Natural killer cell (primary cell): ENCODE measurements around the gene IQSEC2. TPM values are rescaled to one million over a fixed set of nuclear protein-coding genes. Genes with fewer than 3 reads are reported as not detected.

Experiments used
- ATAC-seq, 3 donors: fragments of 150-1000 bp in 2 of 3; fragments of 200-7000 bp in 1 of 3; cut with Tn5 transposase; 1 replicate in 1 of 3; 2 replicates in 2 of 3; pipeline ENCODE4 v1.10.0; 2021; ENCODE audit warnings: mild to moderate bottlenecking in 2 of 3, moderate library complexity in 2 of 3
- DNase-seq, 2 donors: peaks; one replicate each; pipeline versions ENCODE4 v3.0.0 to v3.0.0-alpha.2; 2013 to 2021; ENCODE audit warnings: mixed read lengths in 1 of 2
- H3K27ac ChIP-seq: one replicate; pipeline ENCODE4 v1.5.1; 2013; ENCODE audit warnings: mild to moderate bottlenecking, low read length
- H3K27me3 ChIP-seq: one replicate; pipeline ENCODE4 v1.6.1; 2013; ENCODE audit warnings: low read length; ENCODE audit not compliant: control insufficient read depth, insufficient read depth
- H3K36me3 ChIP-seq: one replicate; pipeline ENCODE4 v1.6.1; 2013; ENCODE audit warnings: low read length; ENCODE audit not compliant: control insufficient read depth, insufficient read depth
- H3K4me1 ChIP-seq: one replicate; pipeline ENCODE4 v1.6.1; 2013; ENCODE audit warnings: low read length; ENCODE audit not compliant: control insufficient read depth, insufficient read depth
- H3K4me3 ChIP-seq: one replicate; pipeline ENCODE4 v1.5.1; 2013; ENCODE audit warnings: low read length
- H3K9me3 ChIP-seq: one replicate; pipeline ENCODE4 v1.6.1; 2013; ENCODE audit warnings: low read length; ENCODE audit not compliant: control insufficient read depth, insufficient read depth
- H3K27ac Mint-ChIP-seq, 2 donors: one replicate each; pipeline ENCODE4 v1.8.0; 2022; ENCODE audit warnings: mild to moderate bottlenecking in 2 of 2, mixed read lengths in 2 of 2, moderate library complexity in 1 of 2
- H3K27me3 Mint-ChIP-seq, 2 donors: one replicate each; pipeline ENCODE4 v1.8.0; 2022; ENCODE audit warnings: low read depth in 2 of 2, mixed read lengths in 2 of 2
- H3K36me3 Mint-ChIP-seq: one replicate; pipeline ENCODE4 v1.8.0; 2022; ENCODE audit warnings: mixed read lengths
- H3K4me1 Mint-ChIP-seq, 2 donors: one replicate each; pipeline ENCODE4 v1.8.0; 2022; ENCODE audit warnings: mixed read lengths in 2 of 2
- H3K4me3 Mint-ChIP-seq: one replicate; pipeline ENCODE4 v1.8.0; 2022; ENCODE audit warnings: mild to moderate bottlenecking, moderate library complexity, mixed read lengths
- H3K9me3 Mint-ChIP-seq, 2 donors: one replicate each; pipeline ENCODE4 v1.8.0; 2022; ENCODE audit warnings: mixed read lengths in 2 of 2
- CTCF ChIP-seq: fragments of 200-600 bp; IDR thresholded peaks from one replicate; pipeline ENCODE4 v1.8.0; 2022; ENCODE audit warnings: antibody characterized with exemption
- WGBS: methylation state at CpG from one replicate; pipeline ENCODE4 v1.1.7; 2013; ENCODE audit warnings: missing lambda C conversion rate; ENCODE audit not compliant: insufficient coverage; 5-methylcytosine and 5-hydroxymethylcytosine counted together
- intact Hi-C: fragments of 100-400 bp; cut with micrococcal nuclease; formaldehyde crosslinking; loops from one replicate; pipeline ENCODE4 v1.14.2; 2022
- total RNA-seq, 4 donors: library from RNA; stranded (reverse); fragments of 120-200 nt in 1 of 4; gene quantifications; one replicate each; pipeline versions ENCODE4 v1.2.3 to v1.2.4, GENCODE V29; 2013 to 2022

Gene IQSEC2
- total RNA-seq, 3 donors from 2014 or later (not counting 1 experiment from before 2014, with no cell fraction given) = 3.5 to 3.9 (median 3.7) TPM

GRCh38 chrX:53257670-53258423 lies 23.5 kb downstream of the IQSEC2 start:
- Histone ChIP-seq H3K4me3 (no peak overlapping the region), H3K27me3 (no peaks in the 10 kb centered on the region), H3K27ac (no peak overlapping the region), H3K4me1 (peaks cover 11% of the 10 kb centered on the region), H3K36me3 (no peaks in the 10 kb centered on the region), H3K9me3 (no peaks in the 10 kb centered on the region)
- Mint-ChIP-seq H3K27ac (no peak overlapping the region), H3K4me3 (no peak overlapping the region), H3K36me3 (no peaks in the 10 kb centered on the region), H3K9me3 (no peaks in the 10 kb centered on the region), H3K27me3 (peaks cover 5 to 25% of the 10 kb centered on the region in 2 donors), H3K4me1 (peaks cover 13 to 16% of the 10 kb centered on the region in 2 donors)
- TF ChIP-seq CTCF = no peak
- DNase-seq (no peak), ATAC-seq (no peak)
- intact Hi-C loops = no loop called here
- WGBS = 95% methylated on average over 5 of the region's 6 CpGs

GRCh38 chrX:53257166-53257565 lies 24.2 kb downstream of the IQSEC2 start:
- H3K9me3 ChIP-seq = no peaks in the 10 kb centered on the region
- peaks cover 9% of the 10 kb centered on the region in 2 donors for H3K4me1 Mint-ChIP-seq
- no peak overlapping the region for H3K4me3 ChIP-seq
- H3K4me1 ChIP-seq = peaks cover 4% of the 10 kb centered on the region
- no peaks in the 10 kb centered on the region for H3K9me3 Mint-ChIP-seq
- no peak for DNase-seq
- 85% methylated on average over 13 of the region's 13 CpGs for WGBS
- no peak overlapping the region for H3K27ac Mint-ChIP-seq
- H3K27ac ChIP-seq = no peak overlapping the region
- H3K4me3 Mint-ChIP-seq = no peak overlapping the region
- H3K36me3 ChIP-seq = no peaks in the 10 kb centered on the region
- no peaks in the 10 kb centered on the region for H3K36me3 Mint-ChIP-seq
- intact Hi-C loops = no loop called here
- no peak for ATAC-seq
- TF ChIP-seq CTCF = no peak
- H3K27me3 ChIP-seq = no peaks in the 10 kb centered on the region
- peaks cover 3 to 26% of the 10 kb centered on the region in 2 donors for H3K27me3 Mint-ChIP-seq

- H3K4me3 Mint-ChIP-seq = no peak overlapping the region
- Histone ChIP-seq H3K4me3 (no peak overlapping the region), H3K4me1 (no peaks in the 10 kb centered on the region), H3K27me3 (no peaks in the 10 kb centered on the region), H3K9me3 (no peaks in the 10 kb centered on the region), H3K36me3 (no peaks in the 10 kb centered on the region), H3K27ac (no peak overlapping the region)
- intact Hi-C loops = no loop called here
- no peaks in the 10 kb centered on the region for H3K36me3 Mint-ChIP-seq
- H3K27me3 Mint-ChIP-seq = peaks cover 0 to 22% of the 10 kb centered on the region in 2 donors
- no peaks in the 10 kb centered on the region for H3K9me3 Mint-ChIP-seq
- peaks cover 3% of the 10 kb centered on the region in 2 donors for H3K4me1 Mint-ChIP-seq
- DNase-seq (no peak), ATAC-seq (no peak)
- no peak overlapping the region for H3K27ac Mint-ChIP-seq
- WGBS = 87% methylated on average over 13 of the region's 17 CpGs
- no peak for TF ChIP-seq CTCF
These were observed 24.8 kb downstream of the IQSEC2 start for GRCh38 chrX:53256446-53257041.
